Spleen (tissue), 11 donors: ENCODE data around the gene SEMA5B. TPM values are rescaled to one million over a fixed set of nuclear protein-coding genes. Genes with fewer than 3 reads are reported as not detected.

Experiments used
- DNase-seq: peaks from one replicate; pipeline ENCODE4 v3.0.0-alpha.2; 2020
- H3K27ac ChIP-seq, 8 donors: fragments of 200-600 bp; sonication (generic) in 7 of 8; 1 replicate in 4 of 8; 2 replicates in 4 of 8; pipeline versions ENCODE4 v1.5.0 to v1.8.0; 2016 to 2021; ENCODE audit warnings: inconsistent platforms in 4 of 8, mild to moderate bottlenecking in 4 of 8, moderate library complexity in 1 of 8
- H3K27me3 ChIP-seq, 7 donors: fragments of 200-600 bp; sonication (generic) in 6 of 7; replicated peaks in 1 of 7; 1 replicate in 4 of 7; 2 replicates in 3 of 7; pipeline versions ENCODE4 v1.5.0 to v1.8.0; 2016 to 2021; ENCODE audit warnings: inconsistent platforms in 3 of 7, mild to moderate bottlenecking in 1 of 7
- H3K36me3 ChIP-seq, 6 donors: fragments of 200-600 bp; sonication (generic) in 5 of 6; 1 replicate in 4 of 6; 2 replicates in 2 of 6; pipeline versions ENCODE4 v1.5.0 to v1.8.0; 2016 to 2021; ENCODE audit warnings: inconsistent platforms in 2 of 6
- H3K4me1 ChIP-seq, 6 donors: fragments of 200-600 bp; sonication (generic) in 5 of 6; 1 replicate in 3 of 6; 2 replicates in 3 of 6; pipeline versions ENCODE4 v1.5.0 to v1.8.0; 2016 to 2021; ENCODE audit warnings: inconsistent platforms in 3 of 6
- H3K4me3 ChIP-seq, 8 donors: fragments of 200-600 bp; sonication (generic) in 7 of 8; 1 replicate in 4 of 8; 2 replicates in 4 of 8; pipeline versions ENCODE4 v1.5.0 to v1.8.0; 2016 to 2021; ENCODE audit warnings: inconsistent platforms in 4 of 8, mild to moderate bottlenecking in 4 of 8, moderate library complexity in 2 of 8
- H3K9me3 ChIP-seq, 8 donors: fragments of 200-600 bp; sonication (generic) in 7 of 8; 1 replicate in 4 of 8; 2 replicates in 4 of 8; pipeline versions ENCODE4 v1.5.0 to v1.8.0; 2016 to 2021; ENCODE audit warnings: inconsistent platforms in 4 of 8
- POLR2A ChIP-seq, 3 donors: fragments of 450-650 bp; IDR thresholded peaks; one replicate each; pipeline ENCODE4 v1.5.1; 2017; ENCODE audit warnings: antibody characterized with exemption in 3 of 3, mild to moderate bottlenecking in 1 of 3
- POLR2AphosphoS5 ChIP-seq, 3 donors: sonication (generic); formaldehyde crosslinking; IDR thresholded peaks; one replicate each; pipeline ENCODE4 v1.5.1; 2017; ENCODE audit warnings: antibody characterized with exemption in 3 of 3
- WGBS, 5 donors: extraction: QIAGEN DNeasy Blood & Tissue Kit in 3 of 5; methylation state at CpG; one replicate each; pipeline versions ENCODE4 v1.1.5 to v1.1.7; 2013 to 2018; 5-methylcytosine and 5-hydroxymethylcytosine counted together
- intact Hi-C: fragments of 100-400 bp; cut with DNase I; formaldehyde crosslinking; loops from one replicate; pipeline ENCODE4 v1.15.0; 2023; ENCODE audit warnings: low total_unique reads
- polyA plus RNA-seq, 3 donors: library from polyadenylated mRNA; stranded (reverse); fragments of 200-250 nt; gene quantifications; one replicate each; pipeline ENCODE4 v1.2.1, GENCODE V29; 2013
- total RNA-seq, 7 donors: library from RNA; depleted of rRNA in 3 of 7; stranded (reverse); fragments of >200 nt in 3 of 7; fragmentation: NEBNext Ultra II Directional in 4 of 7; extraction: Animal tissue kit (Norgen Biotek cat#: 25700) in 4 of 7; gene quantifications; one replicate each; pipeline versions ENCODE4 v1.1.0 to v1.2.1, GENCODE V29; 2016 to 2021
- TF ChIP-seq, protein P1 (sequence below), 11 experiments: fragments of 200-600 bp in 7 of 11; fragments of 450-650 bp in 4 of 11; sonication (generic) in 4 of 11; IDR thresholded peaks in 8 of 11; conservative IDR thresholded peaks in 3 of 11; 1 replicate in 7 of 11; 2 replicates in 4 of 11; pipeline versions ENCODE4 v1.4.0 to v1.8.0; 2016 to 2021; ENCODE audit warnings: antibody characterized with exemption in 11 of 11, inconsistent platforms in 4 of 11, mild to moderate bottlenecking in 1 of 11
- donor health status: healthy with polysubstance abuse.
- donor health status: DM: no; HTN: no; CAD: no; lungs with moderate emphysema.
- donor health status: DM: no; HTN: no; CAD: no.
- donor health status: Bipolar disorder and iron deficiency.
- donor health status: healthy.
- donor health status: DM: no; HTN: no; CAD: no.
- donor health status: DM: yes; HTN: yes; CAD: no.

SEMA5B gene
- total and polyA plus RNA-seq, 10 donors = 0.09 to 0.63 (median 0.41) TPM; not detected in 3

DNA sequence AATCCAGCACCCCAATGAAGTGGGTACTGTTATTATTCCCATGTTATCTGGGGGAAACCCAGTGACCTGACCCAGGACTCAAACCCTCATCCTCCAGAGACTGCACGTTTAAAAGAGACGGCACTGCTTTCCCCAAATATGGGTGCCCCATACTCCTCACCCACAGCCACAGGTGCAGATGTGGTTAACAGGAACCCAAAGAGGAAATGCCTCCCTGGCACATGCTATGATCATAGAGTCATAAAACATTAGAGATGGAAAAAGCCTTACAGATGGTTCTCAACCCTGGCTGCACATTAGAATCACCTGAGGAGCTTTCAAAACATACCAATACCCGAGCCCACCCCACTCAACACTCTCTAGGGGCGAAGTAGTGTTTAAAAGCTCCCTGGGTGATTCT lies 111.5 kb downstream of the SEMA5B start:
- Histone ChIP-seq H3K36me3 (no peaks in the 10 kb centered on the region), H3K27ac (no peak overlapping the region), H3K4me1 (peaks cover 0 to 9% (median 0%) of the 10 kb centered on the region in 6 donors), H3K27me3 (peaks cover 0 to 42% (median 21%) of the 10 kb centered on the region in 7 donors), H3K4me3 (no peak overlapping the region), H3K9me3 (no peaks in the 10 kb centered on the region)
- TF ChIP-seq POLR2A (IDR thresholded peaks at IDR 0.05) = no peak
- TF ChIP-seq, protein P1, sequence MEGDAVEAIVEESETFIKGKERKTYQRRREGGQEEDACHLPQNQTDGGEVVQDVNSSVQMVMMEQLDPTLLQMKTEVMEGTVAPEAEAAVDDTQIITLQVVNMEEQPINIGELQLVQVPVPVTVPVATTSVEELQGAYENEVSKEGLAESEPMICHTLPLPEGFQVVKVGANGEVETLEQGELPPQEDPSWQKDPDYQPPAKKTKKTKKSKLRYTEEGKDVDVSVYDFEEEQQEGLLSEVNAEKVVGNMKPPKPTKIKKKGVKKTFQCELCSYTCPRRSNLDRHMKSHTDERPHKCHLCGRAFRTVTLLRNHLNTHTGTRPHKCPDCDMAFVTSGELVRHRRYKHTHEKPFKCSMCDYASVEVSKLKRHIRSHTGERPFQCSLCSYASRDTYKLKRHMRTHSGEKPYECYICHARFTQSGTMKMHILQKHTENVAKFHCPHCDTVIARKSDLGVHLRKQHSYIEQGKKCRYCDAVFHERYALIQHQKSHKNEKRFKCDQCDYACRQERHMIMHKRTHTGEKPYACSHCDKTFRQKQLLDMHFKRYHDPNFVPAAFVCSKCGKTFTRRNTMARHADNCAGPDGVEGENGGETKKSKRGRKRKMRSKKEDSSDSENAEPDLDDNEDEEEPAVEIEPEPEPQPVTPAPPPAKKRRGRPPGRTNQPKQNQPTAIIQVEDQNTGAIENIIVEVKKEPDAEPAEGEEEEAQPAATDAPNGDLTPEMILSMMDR (IDR thresholded peaks at IDR 0.05 in 8 of 11, conservative IDR thresholded peaks at IDR 0.05 in 3 of 11) = no peak
- no peak for DNase-seq
- intact Hi-C loops = no loop called here
- WGBS, 5 donors = 38 to 56% (median 53%) methylated on average over 4 of the region's 4 CpGs

DNA sequence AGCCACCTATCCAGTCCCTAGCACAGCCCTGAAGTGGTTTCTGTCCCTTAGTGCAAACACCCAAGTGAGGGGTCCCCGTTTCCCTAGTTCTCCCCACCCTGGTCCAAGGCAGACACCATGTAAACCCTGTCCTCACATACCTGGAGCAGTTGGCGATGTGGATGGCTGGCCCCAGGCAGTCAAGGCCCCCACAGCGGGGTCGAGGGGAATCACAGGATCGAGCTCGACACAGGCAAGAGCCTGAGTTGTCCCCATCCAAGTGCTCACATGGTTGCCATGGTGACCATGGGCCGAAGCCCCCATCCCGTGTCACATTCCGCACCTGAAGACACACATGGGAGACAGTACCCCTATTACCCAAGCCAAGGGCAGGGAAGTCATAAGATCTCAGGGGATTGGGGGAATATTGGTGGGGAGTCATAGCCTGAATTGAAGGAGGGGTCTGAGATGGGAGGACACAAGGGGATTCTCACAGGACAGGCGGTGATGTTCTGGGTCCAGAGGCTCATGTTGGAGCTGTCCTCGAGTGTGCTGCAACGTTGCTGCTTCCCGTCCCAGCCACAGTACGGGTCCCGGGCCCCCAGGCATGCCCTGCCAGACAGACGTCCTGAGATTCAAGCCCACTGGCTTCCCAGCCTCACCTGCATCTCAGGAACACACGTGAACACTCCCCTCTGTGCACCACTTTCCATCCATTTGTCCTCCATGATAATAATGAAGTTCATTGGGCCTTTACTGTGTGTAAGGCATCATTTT lies 112.1 kb downstream of the SEMA5B start:
- Histone ChIP-seq H3K4me3 (no peak overlapping the region), H3K27ac (no peak overlapping the region), H3K4me1 (peaks cover 0 to 9% (median 0%) of the 10 kb centered on the region in 6 donors), H3K9me3 (no peaks in the 10 kb centered on the region), H3K27me3 (peaks cover 0 to 40% (median 17%) of the 10 kb centered on the region in 7 donors), H3K36me3 (no peaks in the 10 kb centered on the region)
- intact Hi-C loops = no loop called here
- WGBS, 5 donors = 85 to 94% (median 89%) methylated on average over 17 of the region's 17 CpGs
- peak; percentile 57 for DNase-seq
- no peak for TF ChIP-seq POLR2AphosphoS5 (IDR thresholded peaks at IDR 0.05)
- no peak for TF ChIP-seq POLR2A (IDR thresholded peaks at IDR 0.05)
- TF ChIP-seq, protein P1 (IDR thresholded peaks at IDR 0.05 in 8 of 11, conservative IDR thresholded peaks at IDR 0.05 in 3 of 11) = no peak

DNA sequence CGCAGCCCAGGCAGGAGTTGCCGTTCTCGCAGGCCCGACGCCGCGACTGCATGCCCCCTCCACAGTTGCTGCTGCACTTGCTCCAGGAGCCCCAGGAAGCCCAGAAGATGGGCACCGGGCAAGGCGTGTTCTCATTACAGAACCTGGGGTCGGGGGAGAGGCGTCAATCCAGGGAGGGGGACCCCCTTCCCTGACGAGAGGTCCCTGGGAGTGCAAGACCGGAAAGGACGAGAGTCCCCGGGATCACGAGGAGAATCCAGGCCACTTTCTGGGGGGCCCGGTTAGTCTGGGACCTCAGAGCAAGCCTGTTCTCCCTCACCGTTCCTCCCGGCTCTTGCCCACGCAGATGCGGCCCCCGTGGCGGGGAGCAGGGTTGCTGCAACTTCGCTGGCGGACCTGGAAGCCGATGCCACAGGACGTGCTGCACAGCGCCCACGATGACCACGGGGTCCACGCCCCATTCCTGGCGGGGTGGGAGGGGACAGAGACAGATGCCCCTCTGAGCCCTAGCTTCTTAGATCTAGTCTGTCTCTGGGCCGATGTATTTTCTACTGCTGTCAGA lies 113.9 kb downstream of the SEMA5B start:
- TF ChIP-seq, protein P1 (IDR thresholded peaks at IDR 0.05 in 8 of 11, conservative IDR thresholded peaks at IDR 0.05 in 3 of 11) = no peak
- TF ChIP-seq POLR2A (IDR thresholded peaks at IDR 0.05) (no peak), POLR2AphosphoS5 (IDR thresholded peaks at IDR 0.05) (no peak)
- Histone ChIP-seq H3K4me3 (peak overlapping the region in 1 of 8 donors; percentile 53), H3K9me3 (no peaks in the 10 kb centered on the region), H3K27ac (no peak overlapping the region), H3K36me3 (no peaks in the 10 kb centered on the region), H3K27me3 (peaks cover 0 to 31% (median 17%) of the 10 kb centered on the region in 7 donors), H3K4me1 (peaks cover 0 to 9% (median 0%) of the 10 kb centered on the region in 6 donors)
- DNase-seq = peak; percentile 70
- 72 to 90% (median 79%) methylated on average over 26 to 33 of the region's 33 CpGs for WGBS, 5 donors
- intact Hi-C loops = no loop called here
